HEK293 (cell line): ENCODE results near the gene INTS15.

Experiments used
- CTCF ChIA-PET: fragments of 350-600 bp; formaldehyde crosslinking; extraction: SDS; loops from one replicate; lab custom pipeline; 2021; ENCODE audit warnings: antibody characterized with exemption; lab: Yijun Ruan, JAX
- POLR2A ChIA-PET: fragments of 300-600 bp; formaldehyde crosslinking; extraction: SDS; loops from one replicate; lab custom pipeline; 2020; ENCODE audit warnings: antibody characterized with exemption, inconsistent platforms; lab: Yijun Ruan, JAX
- H3K27ac ChIP-seq: fragments of 200-500 bp; sonication (Bioruptor generic); 2 replicates; pipeline ENCODE4 v1.5.1; 2014; ENCODE audit warnings: low read depth, low read length, control low read depth, inconsistent platforms; ENCODE audit errors: extremely low read depth
- H3K36me3 ChIP-seq, 2 experiments: fragments of 200-500 bp in 1 of 2; sonication (Bioruptor generic) in 1 of 2; 1 replicate in 1 of 2; 2 replicates in 1 of 2; pipeline ENCODE4 v1.5.1; 2014 to 2017; ENCODE audit warnings: inconsistent platforms in 2 of 2, low read length in 2 of 2; ENCODE audit not compliant: control insufficient read depth in 2 of 2, insufficient read depth in 1 of 2
- H3K4me1 ChIP-seq: fragments of 200-500 bp; sonication (Bioruptor generic); 2 replicates; pipeline ENCODE4 v1.5.1; 2014; ENCODE audit warnings: mild to moderate bottlenecking, low read length, inconsistent platforms; ENCODE audit not compliant: control insufficient read depth, insufficient read depth
- H3K4me3 ChIP-seq: 2 replicates; pipeline ENCODE4 v1.5.1; 2011; ENCODE audit warnings: low read depth, mild to moderate bottlenecking, control low read depth, low read length, moderate library complexity
- H3K9me3 ChIP-seq: fragments of 200-500 bp; sonication (Bioruptor generic); 2 replicates; pipeline ENCODE4 v1.5.1; 2014; ENCODE audit warnings: low read depth, low read length, inconsistent platforms; ENCODE audit not compliant: control insufficient read depth, insufficient read depth
- ATF2 ChIP-seq: fragments of 450-650 bp; formaldehyde crosslinking; IDR thresholded peaks from 2 replicates; pipeline ENCODE4 v1.5.1; 2016; ENCODE audit warnings: missing biosample characterization, missing genetic modification characterization, low read depth
- BCL11A ChIP-seq: fragments of 450-650 bp; formaldehyde crosslinking; IDR thresholded peaks from 2 replicates; pipeline ENCODE4 v1.5.1; 2016; ENCODE audit warnings: low read depth, missing biosample characterization, missing genetic modification characterization
- GLI4 ChIP-seq: fragments of 450-650 bp; formaldehyde crosslinking; IDR thresholded peaks from 2 replicates; pipeline ENCODE4 v1.5.1; 2016; ENCODE audit warnings: missing biosample characterization, missing genetic modification characterization
- PATZ1 ChIP-seq: fragments of 450-650 bp; formaldehyde crosslinking; IDR thresholded peaks from 2 replicates; pipeline ENCODE4 v1.5.1; 2016; ENCODE audit warnings: missing biosample characterization, missing genetic modification characterization
- PRDM4 ChIP-seq: fragments of 450-650 bp; formaldehyde crosslinking; IDR thresholded peaks from 2 replicates; pipeline ENCODE4 v1.5.1; 2017; ENCODE audit warnings: missing biosample characterization, missing genetic modification characterization
- SETDB1 ChIP-seq: IDR thresholded peaks from one replicate; pipeline ENCODE4 v1.6.1; 2017; ENCODE audit warnings: mild to moderate bottlenecking, low read length, moderate library complexity, mixed read lengths; ENCODE audit not compliant: insufficient read length
- ZNF112 ChIP-seq: fragments of 450-650 bp; formaldehyde crosslinking; IDR thresholded peaks from 2 replicates; pipeline ENCODE4 v1.5.0; 2017; ENCODE audit warnings: missing biosample characterization, missing genetic modification characterization
- ZNF114 ChIP-seq: fragments of 450-650 bp; formaldehyde crosslinking; IDR thresholded peaks from 2 replicates; pipeline ENCODE4 v1.5.0; 2017; ENCODE audit warnings: missing biosample characterization, missing genetic modification characterization
- ZNF146 ChIP-seq: fragments of 450-650 bp; formaldehyde crosslinking; IDR thresholded peaks from 2 replicates; pipeline ENCODE4 v1.5.1; 2016; ENCODE audit warnings: missing biosample characterization, missing genetic modification characterization
- ZNF155 ChIP-seq: fragments of 450-650 bp; formaldehyde crosslinking; IDR thresholded peaks from 2 replicates; pipeline ENCODE4 v1.5.1; 2016; ENCODE audit warnings: missing biosample characterization, missing genetic modification characterization
- ZNF16 ChIP-seq: fragments of 450-650 bp; formaldehyde crosslinking; IDR thresholded peaks from 2 replicates; pipeline ENCODE4 v1.5.1; 2016; ENCODE audit warnings: low read depth, missing biosample characterization, missing genetic modification characterization
- ZNF174 ChIP-seq: fragments of 450-650 bp; formaldehyde crosslinking; IDR thresholded peaks from 2 replicates; pipeline ENCODE4 v1.5.0; 2017; ENCODE audit warnings: missing biosample characterization, mild to moderate bottlenecking, missing genetic modification characterization
- ZNF221 ChIP-seq: fragments of 450-650 bp; formaldehyde crosslinking; IDR thresholded peaks from 2 replicates; pipeline ENCODE4 v1.5.1; 2017; ENCODE audit warnings: missing biosample characterization, missing genetic modification characterization, borderline replicate concordance
- ZNF341 ChIP-seq: fragments of 450-650 bp; formaldehyde crosslinking; IDR thresholded peaks from 2 replicates; pipeline ENCODE4; 2016; ENCODE audit warnings: low read depth, missing biosample characterization, missing genetic modification characterization
- ZNF362 ChIP-seq: fragments of 450-650 bp; formaldehyde crosslinking; IDR thresholded peaks from 2 replicates; pipeline ENCODE4 v1.5.1; 2016; ENCODE audit warnings: missing biosample characterization, missing genetic modification characterization
- ZNF37A ChIP-seq: fragments of 450-650 bp; IDR thresholded peaks from 2 replicates; pipeline ENCODE4 v1.5.1; 2018; ENCODE audit warnings: missing biosample characterization, missing genetic modification characterization
- ZNF549 ChIP-seq: fragments of 450-650 bp; IDR thresholded peaks from 2 replicates; pipeline ENCODE4 v1.5.1; 2018; ENCODE audit warnings: missing biosample characterization, missing genetic modification characterization, mild to moderate bottlenecking, inconsistent platforms, moderate library complexity
- ZNF585B ChIP-seq: fragments of 450-650 bp; formaldehyde crosslinking; IDR thresholded peaks from 2 replicates; pipeline ENCODE4 v1.5.1; 2016; ENCODE audit warnings: missing biosample characterization, missing genetic modification characterization
- ZNF623 ChIP-seq: fragments of 450-650 bp; formaldehyde crosslinking; IDR thresholded peaks from 2 replicates; pipeline ENCODE4 v1.5.1; 2016; ENCODE audit warnings: missing biosample characterization, missing genetic modification characterization
- ZNF660 ChIP-seq: fragments of 450-650 bp; IDR thresholded peaks from 2 replicates; pipeline ENCODE4 v1.5.1; 2018; ENCODE audit warnings: missing biosample characterization, mild to moderate bottlenecking, missing genetic modification characterization
- ZNF777 ChIP-seq: fragments of 450-650 bp; formaldehyde crosslinking; IDR thresholded peaks from 2 replicates; pipeline ENCODE4 v1.5.1; 2017; ENCODE audit warnings: missing biosample characterization, missing genetic modification characterization, borderline replicate concordance
- ZNF792 ChIP-seq: fragments of 450-650 bp; formaldehyde crosslinking; IDR thresholded peaks from 2 replicates; pipeline ENCODE4 v1.5.1; 2016; ENCODE audit warnings: missing biosample characterization, missing genetic modification characterization
- TF ChIP-seq, protein P1 (sequence below): fragments of 450-650 bp; formaldehyde crosslinking; IDR thresholded peaks from 2 replicates; pipeline ENCODE4 v1.5.1; 2016; ENCODE audit warnings: missing biosample characterization, missing genetic modification characterization
- TF ChIP-seq, protein P2 (sequence below): fragments of 450-650 bp; formaldehyde crosslinking; IDR thresholded peaks from 2 replicates; pipeline ENCODE4 v1.5.1; 2016; ENCODE audit warnings: missing biosample characterization, missing genetic modification characterization

INTS15 gene

DNA sequence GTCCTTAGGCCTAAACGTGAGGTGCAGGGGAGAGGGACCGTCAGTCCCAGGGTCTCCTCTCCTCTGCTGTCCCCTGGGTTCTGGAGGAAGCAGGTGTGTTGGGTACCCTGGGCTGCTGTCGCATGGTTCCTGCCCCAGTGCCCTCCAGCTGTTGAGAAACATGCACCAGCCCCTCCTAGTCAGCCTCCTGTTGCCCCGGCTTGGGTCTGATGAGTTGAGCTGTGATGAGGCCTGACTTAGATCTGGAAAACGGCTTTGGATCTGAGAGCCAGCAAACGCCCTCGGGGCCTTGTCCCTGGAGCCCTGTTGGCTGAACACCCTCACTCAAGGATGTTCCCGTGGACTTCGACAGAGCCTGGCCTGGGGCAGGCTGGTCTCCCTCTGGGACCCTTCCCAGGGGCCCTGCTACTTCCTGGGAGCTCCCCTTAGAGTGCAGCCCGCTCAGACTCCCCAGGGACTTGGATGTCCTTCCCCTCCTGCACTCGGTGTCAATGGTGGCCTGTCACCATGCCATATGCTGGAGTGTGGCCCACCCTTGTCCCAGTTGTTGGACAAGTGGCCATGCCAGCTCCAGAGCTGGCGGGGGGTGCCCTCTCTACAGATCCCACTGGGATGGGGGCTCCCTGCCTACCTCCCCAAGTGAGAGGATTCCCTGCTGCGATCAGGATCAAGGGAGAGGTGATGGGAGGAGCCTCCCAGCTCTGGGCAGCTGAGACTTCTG lies 59.6 kb downstream of the INTS15 start:
- ChIA-PET CTCF (no interaction called here), POLR2A (interaction anchor here (0.5 kb wide), 1 partner anchor 17 kb away, joined by 4 read pairs; no protein-coding TSS in a partner anchor)
- no peak for TF ChIP-seq ZNF155 (tag by site-specific recombination)
- no peak for TF ChIP-seq PRDM4
- TF ChIP-seq ZNF660 (tag by site-specific recombination), result no peak
- TF ChIP-seq ZNF585B (tag by site-specific recombination), result no peak
- TF ChIP-seq PATZ1 (tag by site-specific recombination), result no peak
- TF ChIP-seq, protein P1, sequence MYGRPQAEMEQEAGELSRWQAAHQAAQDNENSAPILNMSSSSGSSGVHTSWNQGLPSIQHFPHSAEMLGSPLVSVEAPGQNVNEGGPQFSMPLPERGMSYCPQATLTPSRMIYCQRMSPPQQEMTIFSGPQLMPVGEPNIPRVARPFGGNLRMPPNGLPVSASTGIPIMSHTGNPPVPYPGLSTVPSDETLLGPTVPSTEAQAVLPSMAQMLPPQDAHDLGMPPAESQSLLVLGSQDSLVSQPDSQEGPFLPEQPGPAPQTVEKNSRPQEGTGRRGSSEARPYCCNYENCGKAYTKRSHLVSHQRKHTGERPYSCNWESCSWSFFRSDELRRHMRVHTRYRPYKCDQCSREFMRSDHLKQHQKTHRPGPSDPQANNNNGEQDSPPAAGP (tag by site-specific recombination), result no peak
- no peak for TF ChIP-seq ZNF341
- TF ChIP-seq ATF2 (tag by site-specific recombination), result no peak
- TF ChIP-seq SETDB1, result no peak
- TF ChIP-seq ZNF174, result no peak
- TF ChIP-seq ZNF792 (tag by site-specific recombination), result no peak
- TF ChIP-seq ZNF221, result no peak
- TF ChIP-seq ZNF112 (tag by site-specific recombination), result no peak
- TF ChIP-seq ZNF146, result no peak
- TF ChIP-seq ZNF362, result no peak
- TF ChIP-seq ZNF623, result no peak
- no peak for TF ChIP-seq ZNF777 (tag by site-specific recombination)
- H3K36me3 ChIP-seq, result peaks cover 6 to 89% of the 10 kb centered on the region in 2 experiments; a peak in 2 of 3 replicates
- H3K4me3 ChIP-seq, result no peak overlapping the region
- no peaks in the 10 kb centered on the region for H3K4me1 ChIP-seq
- no peak overlapping the region for H3K27ac ChIP-seq
- H3K9me3 ChIP-seq, result no peaks in the 10 kb centered on the region

- Histone ChIP-seq H3K36me3 (peaks cover 6 to 88% of the 10 kb centered on the region in 2 experiments; a peak in 2 of 3 replicates), H3K9me3 (no peaks in the 10 kb centered on the region), H3K4me3 (no peak overlapping the region), H3K4me1 (no peaks in the 10 kb centered on the region), H3K27ac (no peak overlapping the region)
- CTCF ChIA-PET, result no interaction called here
- POLR2A ChIA-PET, result interaction anchor here (0.5 kb wide), 1 partner anchor 18 kb away, joined by 4 read pairs; no protein-coding TSS in a partner anchor
- no peak for TF ChIP-seq ATF2 (tag by site-specific recombination)
- TF ChIP-seq ZNF114, result no peak
- TF ChIP-seq, protein P2, sequence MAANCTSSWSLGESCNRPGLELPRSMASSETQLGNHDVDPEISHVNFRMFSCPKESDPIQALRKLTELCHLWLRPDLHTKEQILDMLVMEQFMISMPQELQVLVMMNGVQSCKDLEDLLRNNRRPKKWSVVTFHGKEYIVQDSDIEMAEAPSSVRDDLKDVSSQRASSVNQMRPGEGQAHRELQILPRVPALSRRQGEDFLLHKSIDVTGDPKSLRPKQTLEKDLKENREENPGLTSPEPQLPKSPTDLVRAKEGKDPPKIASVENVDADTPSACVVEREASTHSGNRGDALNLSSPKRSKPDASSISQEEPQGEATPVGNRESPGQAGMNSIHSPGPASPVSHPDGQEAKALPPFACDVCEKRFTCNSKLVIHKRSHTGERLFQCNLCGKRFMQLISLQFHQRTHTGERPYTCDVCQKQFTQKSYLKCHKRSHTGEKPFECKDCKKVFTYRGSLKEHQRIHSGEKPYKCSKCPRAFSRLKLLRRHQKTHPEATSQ (tag by site-specific recombination), result no peak
- no peak for TF ChIP-seq ZNF37A (tag by site-specific recombination)
- TF ChIP-seq GLI4 (tag by site-specific recombination), result no peak
- TF ChIP-seq ZNF16, result no peak
- TF ChIP-seq ZNF549 (tag by site-specific recombination), result no peak
- no peak for TF ChIP-seq BCL11A (tag by site-specific recombination)
Measured at GRCh38 chr7:6650086-6650485, 60.3 kb downstream of the INTS15 start.
